Keratinocyte (primary cell): ENCODE measurements around the gene USP6.

Experiments
- EZH2 ChIP-seq: IDR thresholded peaks from one replicate; pipeline ENCODE4 v1.6.1; 2012; ENCODE audit warnings: inconsistent platforms, mild to moderate bottlenecking, low read length, moderate library complexity
- TF ChIP-seq, protein P1 (sequence below), 3 experiments: IDR thresholded peaks in 1 of 3; conservative IDR thresholded peaks in 1 of 3; optimal IDR thresholded peaks in 1 of 3; 2 replicates in 2 of 3; 3 replicates in 1 of 3; pipeline versions ENCODE3 to v1.5.1; 2011; ENCODE audit warnings: low read length in 3 of 3, mild to moderate bottlenecking in 3 of 3, moderate library complexity in 2 of 3, control low read depth in 1 of 3, inconsistent platforms in 1 of 3; ENCODE audit not compliant: insufficient read depth in 2 of 3; ENCODE audit errors: extremely low read depth in 1 of 3

- TF ChIP-seq, protein P1, sequence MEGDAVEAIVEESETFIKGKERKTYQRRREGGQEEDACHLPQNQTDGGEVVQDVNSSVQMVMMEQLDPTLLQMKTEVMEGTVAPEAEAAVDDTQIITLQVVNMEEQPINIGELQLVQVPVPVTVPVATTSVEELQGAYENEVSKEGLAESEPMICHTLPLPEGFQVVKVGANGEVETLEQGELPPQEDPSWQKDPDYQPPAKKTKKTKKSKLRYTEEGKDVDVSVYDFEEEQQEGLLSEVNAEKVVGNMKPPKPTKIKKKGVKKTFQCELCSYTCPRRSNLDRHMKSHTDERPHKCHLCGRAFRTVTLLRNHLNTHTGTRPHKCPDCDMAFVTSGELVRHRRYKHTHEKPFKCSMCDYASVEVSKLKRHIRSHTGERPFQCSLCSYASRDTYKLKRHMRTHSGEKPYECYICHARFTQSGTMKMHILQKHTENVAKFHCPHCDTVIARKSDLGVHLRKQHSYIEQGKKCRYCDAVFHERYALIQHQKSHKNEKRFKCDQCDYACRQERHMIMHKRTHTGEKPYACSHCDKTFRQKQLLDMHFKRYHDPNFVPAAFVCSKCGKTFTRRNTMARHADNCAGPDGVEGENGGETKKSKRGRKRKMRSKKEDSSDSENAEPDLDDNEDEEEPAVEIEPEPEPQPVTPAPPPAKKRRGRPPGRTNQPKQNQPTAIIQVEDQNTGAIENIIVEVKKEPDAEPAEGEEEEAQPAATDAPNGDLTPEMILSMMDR (optimal IDR thresholded peaks at IDR 0.05 in 1 of 3, IDR thresholded peaks at IDR 0.05 in 1 of 3, conservative IDR thresholded peaks at IDR 0.05 in 1 of 3; ENCODE audit: extremely low read depth in 1 of 3, insufficient read depth in 2 of 3, low read length in 3 of 3) = no peak
- no peak for TF ChIP-seq EZH2
Measured at GRCh38 chr17:5139458-5139732, 23.6 kb downstream of the USP6 start.
